K562 (cell line): ENCODE results near the gene HSPB8. TPM values are rescaled to one million over a fixed set of nuclear protein-coding genes. Genes with fewer than 3 reads are reported as not detected.

Experiments used
- ATAC-seq: fragments of 200-7000 bp; cut with Tn5 transposase; 3 replicates; pipeline ENCODE4 v1.9.1; 2020; ENCODE audit warnings: moderate library complexity
- BruUV-seq: library from RNA; stranded (reverse); fragments of 400-500 nt; replicated peaks from 2 replicates; lab custom pipeline; 2021; lab: Mats Ljungman, UMichigan
- CTCF ChIA-PET: fragments of 300-600 bp; formaldehyde crosslinking; extraction: SDS; loops from one replicate; lab custom pipeline; 2021; ENCODE audit warnings: low intra/inter-chr PET ratio; lab: Yijun Ruan, JAX
- POLR2A ChIA-PET: fragments of 300-600, 350-650 bp; sonication (Branson Sonifier 250); formaldehyde crosslinking; extraction: SDS; loops from one replicate; lab custom pipeline; 2021; ENCODE audit warnings: antibody characterized with exemption, inconsistent platforms; lab: Yijun Ruan, JAX
- DNase-seq, 4 experiments: peaks; one replicate each; pipeline versions ENCODE4 v3.0.0 to v3.0.0-alpha.2; 2011 to 2018; ENCODE audit warnings: low spot score in 3 of 4, mixed read lengths in 3 of 4; ENCODE audit errors: extremely low read depth in 1 of 4
- FAIRE-seq: peaks from 2 replicates; lab custom pipeline; 2011; peaks lifted over from hg19 to GRCh38; lab: Jason Lieb, UNC
- H2AFZ ChIP-seq: 2 replicates; pipeline ENCODE4 v1.6.0; 2011; ENCODE audit warnings: low read depth, low read length, control low read depth, inconsistent platforms
- H3K27ac ChIP-seq: fragments of 200-600 bp; 3 replicates; pipeline ENCODE4 v1.8.0; 2011; ENCODE audit warnings: low read depth, mild to moderate bottlenecking, control low read depth, inconsistent platforms, low read length, moderate library complexity, mixed read lengths; ENCODE audit errors: extremely low read depth
- H3K27me3 ChIP-seq, 2 experiments: fragments of 300-600 bp in 1 of 2; 2 replicates in 1 of 2; 3 replicates in 1 of 2; pipeline versions ENCODE4 v1.6.0 to v1.8.0; 2011; ENCODE audit warnings: inconsistent platforms in 2 of 2, low read length in 2 of 2, mild to moderate bottlenecking in 1 of 2, mixed read lengths in 1 of 2, moderate library complexity in 1 of 2; ENCODE audit not compliant: control insufficient read depth in 2 of 2, insufficient read depth in 2 of 2
- H3K36me3 ChIP-seq: fragments of 300-600 bp; 3 replicates; pipeline ENCODE4 v1.8.0; 2011; ENCODE audit warnings: mild to moderate bottlenecking, low read length, inconsistent platforms; ENCODE audit not compliant: control insufficient read depth, insufficient read depth
- H3K4me1 ChIP-seq, 2 experiments: fragments of 200-600 bp in 1 of 2; replicated peaks in 1 of 2; 2 replicates in 1 of 2; 3 replicates in 1 of 2; pipeline versions ENCODE4 v1.5.1 to v1.8.0; 2011; ENCODE audit warnings: inconsistent platforms in 2 of 2, low read length in 2 of 2, mild to moderate bottlenecking in 1 of 2, mixed read lengths in 1 of 2, moderate library complexity in 1 of 2; ENCODE audit not compliant: control insufficient read depth in 2 of 2, insufficient read depth in 2 of 2
- H3K4me2 ChIP-seq: 2 replicates; pipeline ENCODE4 v1.6.1; 2011; ENCODE audit warnings: low read length, control low read depth, inconsistent platforms, mixed read lengths; ENCODE audit not compliant: insufficient read depth
- H3K4me3 ChIP-seq: fragments of 200-600 bp; sonication (generic), shearing (Covaris generic); 2 replicates; pipeline ENCODE4 v1.5.1; 2016; ENCODE audit warnings: control low read depth, inconsistent platforms
- H3K79me2 ChIP-seq: fragments of 200-600 bp; 3 replicates; pipeline ENCODE4 v1.8.0; 2011; ENCODE audit warnings: low read length, inconsistent platforms; ENCODE audit not compliant: control insufficient read depth, insufficient read depth
- H3K9ac ChIP-seq, 2 experiments: 2 replicates each; pipeline versions ENCODE4 v1.6.0 to v1.6.1; 2011; ENCODE audit warnings: low read depth in 2 of 2, low read length in 2 of 2, control low read depth in 1 of 2, inconsistent platforms in 1 of 2, mild to moderate bottlenecking in 1 of 2, mixed read lengths in 1 of 2; ENCODE audit not compliant: insufficient read depth in 1 of 2
- H3K9me1 ChIP-seq: one replicate; pipeline ENCODE4 v1.6.0; 2011; ENCODE audit warnings: inconsistent platforms, mild to moderate bottlenecking, low read length, moderate library complexity; ENCODE audit not compliant: control insufficient read depth, insufficient read depth
- H3K9me3 ChIP-seq: replicated peaks from 2 replicates; pipeline ENCODE4 v1.5.1; 2011; ENCODE audit warnings: low read depth, low read length, inconsistent platforms; ENCODE audit not compliant: control insufficient read depth, insufficient read depth
- H4K20me1 ChIP-seq: replicated peaks from 2 replicates; pipeline ENCODE4 v1.6.1; 2011; ENCODE audit warnings: low read length, inconsistent platforms, mixed read lengths; ENCODE audit not compliant: control insufficient read depth, insufficient read depth
- TOE1 ChIP-seq, 2 experiments: fragments of 450-650 bp in 1 of 2; sonication (generic) in 1 of 2; formaldehyde crosslinking in 1 of 2; IDR thresholded peaks; 2 replicates each; pipeline versions ENCODE4 v1.7.1 to v1.8.0; 2016 to 2022; ENCODE audit warnings: borderline replicate concordance in 2 of 2, mild to moderate bottlenecking in 2 of 2, antibody characterized with exemption in 1 of 2, inconsistent platforms in 1 of 2, low read depth in 1 of 2, missing genetic modification reagents in 1 of 2, moderate library complexity in 1 of 2
- WGBS: fragments of 100-300 bp; shearing (Covaris generic); methylation state at CpG from one replicate; pipeline ENCODE4 v1.1.6; 2016; ENCODE audit warnings: low coverage, mixed read lengths; ENCODE audit not compliant: insufficient coverage; ENCODE audit errors: missing lambda C conversion rate; 5-methylcytosine and 5-hydroxymethylcytosine counted together
- in situ Hi-C: fragments of 300-500 bp; cut with MboI; formaldehyde crosslinking; loops from 4 replicates; pipeline ENCODE4 v1.15.0; 2018; ENCODE audit warnings: inconsistent platforms, mixed read lengths
- intact Hi-C: fragments of 100-400 bp; cut with micrococcal nuclease; formaldehyde crosslinking; loops from 2 replicates; pipeline ENCODE4 v1.14.2; 2022
- polyA plus RNA-seq, 8 experiments: library from polyadenylated mRNA; depleted of rRNA in 4 of 8; stranded (reverse) in 5 of 8; unstranded in 3 of 8; fragments of >200 nt; fragmentation: Nextera tagmentation in 2 of 8; fragmentation: Illumina TruSeq in 1 of 8; extraction: Ambion mirVana in 2 of 8; extraction: Trizol in 1 of 8; gene quantifications; 2 replicates each; pipeline versions ENCODE4 v1.2.1 to v1.2.3, GENCODE V29; 2011 to 2014; ENCODE audit warnings: inconsistent platforms in 1 of 8, missing spikeins in 1 of 8
- total RNA-seq, 7 experiments: library from RNA; depleted of rRNA in 6 of 7; stranded (reverse); fragments of >200 nt in 6 of 7; fragmentation: Illumina TruSeq in 2 of 7; extraction: Trizol in 2 of 7; gene quantifications; 2 replicates each; pipeline versions ENCODE4 v1.2.1 to v1.2.3, GENCODE V29; 2011 to 2021; ENCODE audit warnings: low replicate concordance in 1 of 7
- TF ChIP-seq, protein P1 (sequence below): fragments of 200-800 bp; sonication (Bioruptor generic); IDR thresholded peaks from 2 replicates; pipeline ENCODE4 v1.6.1; 2016; ENCODE audit warnings: missing genetic modification characterization, missing compliant biosample characterization

The HSPB8 gene
- total and polyA plus RNA-seq, 9 of the 15 experiments (the other 6 are each of a cell fraction or from before 2014, with no cell fraction given): 0.13 TPM; not detected in 8

DNA sequence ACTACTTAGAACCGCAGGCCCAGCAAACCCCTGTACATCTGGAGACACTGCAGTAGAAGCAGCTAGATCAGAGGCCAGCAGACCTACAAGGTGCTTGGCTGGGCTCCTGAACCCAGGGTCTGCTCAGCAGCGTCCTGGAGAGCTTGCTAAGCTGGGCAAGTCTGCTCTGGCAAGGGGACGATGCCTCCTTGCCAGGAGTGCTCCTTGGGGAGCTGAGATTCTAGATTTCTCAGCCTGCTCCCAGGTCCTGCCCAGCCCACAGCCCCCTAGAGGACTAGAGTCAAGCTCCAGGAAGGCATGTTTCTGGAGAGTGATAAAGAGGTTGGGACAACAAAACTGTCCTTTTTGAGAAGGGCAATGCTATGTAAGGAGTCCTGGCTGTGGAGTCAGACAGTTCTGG lies 60.3 kb downstream of the HSPB8 start:
- Histone ChIP-seq H3K4me1 (no peaks in the 10 kb centered on the region), H3K4me2 (no peak overlapping the region), H3K27me3 (peaks cover 0 to 5% of the 10 kb centered on the region in 2 experiments; a peak in 2 of 5 replicates), H3K27ac (no peak overlapping the region), H3K4me3 (no peak overlapping the region), H3K9me3 (no peaks in the 10 kb centered on the region), H3K79me2 (no peaks in the 10 kb centered on the region), H3K9me1 (no peaks in the 10 kb centered on the region), H3K9ac (no peak overlapping the region), H4K20me1 (no peaks in the 10 kb centered on the region), H2AFZ (no peak overlapping the region), H3K36me3 (no peaks in the 10 kb centered on the region)
- in situ Hi-C loops: no loop called here
- intact Hi-C loops: no loop called here
- FAIRE-seq (no peak), ATAC-seq (no peak), DNase-seq (no peak)
- ChIA-PET POLR2A (no interaction called here), CTCF (no interaction called here)
- TF ChIP-seq, protein P1, sequence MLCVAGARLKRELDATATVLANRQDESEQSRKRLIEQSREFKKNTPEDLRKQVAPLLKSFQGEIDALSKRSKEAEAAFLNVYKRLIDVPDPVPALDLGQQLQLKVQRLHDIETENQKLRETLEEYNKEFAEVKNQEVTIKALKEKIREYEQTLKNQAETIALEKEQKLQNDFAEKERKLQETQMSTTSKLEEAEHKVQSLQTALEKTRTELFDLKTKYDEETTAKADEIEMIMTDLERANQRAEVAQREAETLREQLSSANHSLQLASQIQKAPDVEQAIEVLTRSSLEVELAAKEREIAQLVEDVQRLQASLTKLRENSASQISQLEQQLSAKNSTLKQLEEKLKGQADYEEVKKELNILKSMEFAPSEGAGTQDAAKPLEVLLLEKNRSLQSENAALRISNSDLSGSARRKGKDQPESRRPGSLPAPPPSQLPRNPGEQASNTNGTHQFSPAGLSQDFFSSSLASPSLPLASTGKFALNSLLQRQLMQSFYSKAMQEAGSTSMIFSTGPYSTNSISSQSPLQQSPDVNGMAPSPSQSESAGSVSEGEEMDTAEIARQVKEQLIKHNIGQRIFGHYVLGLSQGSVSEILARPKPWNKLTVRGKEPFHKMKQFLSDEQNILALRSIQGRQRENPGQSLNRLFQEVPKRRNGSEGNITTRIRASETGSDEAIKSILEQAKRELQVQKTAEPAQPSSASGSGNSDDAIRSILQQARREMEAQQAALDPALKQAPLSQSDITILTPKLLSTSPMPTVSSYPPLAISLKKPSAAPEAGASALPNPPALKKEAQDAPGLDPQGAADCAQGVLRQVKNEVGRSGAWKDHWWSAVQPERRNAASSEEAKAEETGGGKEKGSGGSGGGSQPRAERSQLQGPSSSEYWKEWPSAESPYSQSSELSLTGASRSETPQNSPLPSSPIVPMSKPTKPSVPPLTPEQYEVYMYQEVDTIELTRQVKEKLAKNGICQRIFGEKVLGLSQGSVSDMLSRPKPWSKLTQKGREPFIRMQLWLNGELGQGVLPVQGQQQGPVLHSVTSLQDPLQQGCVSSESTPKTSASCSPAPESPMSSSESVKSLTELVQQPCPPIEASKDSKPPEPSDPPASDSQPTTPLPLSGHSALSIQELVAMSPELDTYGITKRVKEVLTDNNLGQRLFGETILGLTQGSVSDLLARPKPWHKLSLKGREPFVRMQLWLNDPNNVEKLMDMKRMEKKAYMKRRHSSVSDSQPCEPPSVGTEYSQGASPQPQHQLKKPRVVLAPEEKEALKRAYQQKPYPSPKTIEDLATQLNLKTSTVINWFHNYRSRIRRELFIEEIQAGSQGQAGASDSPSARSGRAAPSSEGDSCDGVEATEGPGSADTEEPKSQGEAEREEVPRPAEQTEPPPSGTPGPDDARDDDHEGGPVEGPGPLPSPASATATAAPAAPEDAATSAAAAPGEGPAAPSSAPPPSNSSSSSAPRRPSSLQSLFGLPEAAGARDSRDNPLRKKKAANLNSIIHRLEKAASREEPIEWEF (CRISPR knock-in tag): no peak
- TF ChIP-seq TOE1 (IDR thresholded peaks at IDR 0.05; ENCODE audit: borderline replicate concordance) (no peak), TOE1 (CRISPR knock-in tag; IDR thresholded peaks at IDR 0.05; ENCODE audit: borderline replicate concordance, low read depth) (no peak)
- 0% methylated on average over 3 of the region's 3 CpGs for WGBS
- BruUV-seq: no TSS peak
